Neuron (in vitro differentiated cells): ENCODE results near the gene PRKAB1.

Source experiments
- H2AFZ ChIP-seq: one replicate; pipeline ENCODE4 v1.6.1; 2013; ENCODE audit warnings: low read depth, mild to moderate bottlenecking, inconsistent platforms, low read length, moderate library complexity
- H3K27me3 ChIP-seq: one replicate; pipeline ENCODE4 v1.6.1; 2013; ENCODE audit warnings: low read length; ENCODE audit not compliant: insufficient read depth
- H3K36me3 ChIP-seq: one replicate; pipeline ENCODE4 v1.6.1; 2013; ENCODE audit warnings: low read length; ENCODE audit not compliant: insufficient read depth
- H3K4me1 ChIP-seq: one replicate; pipeline ENCODE4 v1.6.1; 2013; ENCODE audit warnings: low read length; ENCODE audit not compliant: insufficient read depth
- H3K4me3 ChIP-seq: 2 replicates; pipeline ENCODE4 v1.5.1; 2013; ENCODE audit warnings: mild to moderate bottlenecking, low read length, moderate library complexity
- H3K9me3 ChIP-seq: one replicate; pipeline ENCODE4 v1.6.1; 2013; ENCODE audit warnings: low read length

Gene PRKAB1

GRCh38 chr12:119682639-119683252, 14.8 kb downstream of the PRKAB1 start:
- H3K9me3 ChIP-seq, result no peaks in the 10 kb centered on the region
- no peaks in the 10 kb centered on the region for H3K4me1 ChIP-seq
- H3K36me3 ChIP-seq, result peaks cover 61% of the 10 kb centered on the region
- H3K4me3 ChIP-seq, result no peak overlapping the region
- H3K27me3 ChIP-seq, result no peaks in the 10 kb centered on the region
- no peak overlapping the region for H2AFZ ChIP-seq

- Histone ChIP-seq H3K27me3 (no peaks in the 10 kb centered on the region), H2AFZ (no peak overlapping the region), H3K4me1 (no peaks in the 10 kb centered on the region), H3K4me3 (no peak overlapping the region), H3K9me3 (no peaks in the 10 kb centered on the region), H3K36me3 (peaks cover 57% of the 10 kb centered on the region)
These were observed 15.5 kb downstream of the PRKAB1 start for GRCh38 chr12:119683413-119683812.

DNA sequence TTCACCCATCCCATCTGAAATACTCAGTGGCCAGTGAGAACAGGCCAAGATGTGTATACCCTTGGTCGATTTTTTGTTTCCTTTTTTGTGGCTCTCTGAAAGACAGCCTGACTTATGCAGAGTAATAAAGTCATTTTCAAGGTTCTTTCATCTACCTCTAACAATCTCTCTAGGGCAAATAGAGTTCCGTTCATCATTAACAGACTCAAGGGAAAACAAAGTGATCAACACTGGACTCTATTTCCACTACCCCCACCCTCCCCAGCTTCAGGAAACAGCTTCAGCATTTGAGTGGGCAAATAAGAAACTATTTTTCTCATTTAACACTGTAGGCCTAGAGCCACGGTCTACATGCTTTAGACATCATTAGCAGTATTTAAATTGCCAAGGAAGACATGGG, 15.9 kb downstream of the PRKAB1 start:
- Histone ChIP-seq H3K4me3 (no peak overlapping the region), H3K9me3 (no peaks in the 10 kb centered on the region), H2AFZ (no peak overlapping the region), H3K4me1 (no peaks in the 10 kb centered on the region), H3K36me3 (peaks cover 53% of the 10 kb centered on the region), H3K27me3 (no peaks in the 10 kb centered on the region)

DNA sequence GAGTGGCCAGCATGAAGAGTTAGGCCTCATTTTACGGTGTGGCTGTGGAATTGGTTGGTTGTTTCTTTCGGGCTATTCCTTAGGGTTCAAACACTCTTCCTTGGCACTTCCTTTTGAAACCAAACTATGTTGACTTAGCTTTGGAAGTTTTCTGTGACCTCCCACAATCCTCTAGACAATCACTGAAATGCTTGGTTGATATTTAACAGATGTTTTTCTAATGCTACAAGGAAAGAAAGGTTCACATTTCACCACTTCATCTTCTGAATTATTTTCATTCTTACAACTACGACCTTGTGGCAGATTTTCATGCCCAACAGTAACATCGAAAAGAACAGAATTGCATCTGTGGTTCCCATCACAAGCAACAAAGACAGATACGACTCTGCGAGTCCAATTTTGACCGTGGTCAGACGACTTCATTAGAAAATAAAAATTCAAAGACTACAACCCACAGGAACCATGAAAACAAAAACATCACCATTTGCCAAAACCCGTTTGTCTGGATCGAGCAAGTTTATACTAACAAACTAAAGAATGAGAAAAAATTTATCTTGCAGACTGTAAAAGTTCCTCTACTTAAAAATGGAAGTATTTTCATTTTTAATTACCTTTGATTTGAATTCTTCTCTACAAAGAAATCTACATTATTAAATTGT, 16.9 kb downstream of the PRKAB1 start:
- Histone ChIP-seq H3K36me3 (peaks cover 46% of the 10 kb centered on the region), H3K4me3 (no peak overlapping the region), H3K9me3 (no peaks in the 10 kb centered on the region), H2AFZ (no peak overlapping the region), H3K4me1 (no peaks in the 10 kb centered on the region), H3K27me3 (no peaks in the 10 kb centered on the region)

DNA sequence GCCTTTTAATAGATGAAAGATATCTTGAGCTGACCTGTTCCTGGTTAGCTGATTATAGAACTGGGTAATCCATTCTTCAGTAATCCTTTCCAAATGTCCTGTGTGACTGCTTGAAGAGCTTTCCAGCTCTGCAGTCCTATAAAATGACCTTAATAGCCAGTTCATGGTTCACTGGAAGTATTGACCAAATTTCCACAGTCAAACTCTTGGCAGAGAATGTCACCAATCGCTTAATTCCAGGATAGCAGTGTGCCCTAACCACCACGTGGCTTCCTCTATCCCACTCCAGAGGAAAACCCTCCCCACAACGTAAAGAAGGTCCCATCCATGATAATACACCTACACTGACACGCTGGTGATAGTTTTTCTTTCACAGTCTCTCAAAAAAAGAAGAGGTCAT, 17.4 kb downstream of the PRKAB1 start:
- Histone ChIP-seq H3K4me3 (no peak overlapping the region), H3K9me3 (no peaks in the 10 kb centered on the region), H3K27me3 (no peaks in the 10 kb centered on the region), H3K4me1 (no peaks in the 10 kb centered on the region), H2AFZ (no peak overlapping the region), H3K36me3 (peaks cover 45% of the 10 kb centered on the region)

DNA sequence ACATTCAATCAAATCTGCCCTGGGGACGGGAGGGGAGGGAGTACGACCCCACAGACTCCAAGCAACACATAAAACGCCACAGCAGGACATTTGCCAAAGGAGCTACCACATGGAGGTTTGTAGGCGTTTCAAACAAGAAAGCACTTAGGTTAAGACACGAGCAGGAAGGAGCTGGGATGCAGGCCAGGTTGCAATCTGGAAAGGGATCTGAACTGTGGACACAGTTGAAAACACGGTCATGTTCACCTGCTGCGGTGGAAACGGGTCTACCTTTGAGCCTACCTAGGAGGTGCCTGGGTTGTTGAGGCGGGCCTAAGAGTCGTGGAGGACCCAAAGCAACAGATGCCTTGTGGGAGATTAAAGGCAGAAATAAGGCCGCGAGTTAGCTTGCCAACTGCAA, 18.4 kb downstream of the PRKAB1 start:
- Histone ChIP-seq H3K4me1 (no peaks in the 10 kb centered on the region), H2AFZ (no peak overlapping the region), H3K4me3 (no peak overlapping the region), H3K27me3 (no peaks in the 10 kb centered on the region), H3K36me3 (peaks cover 35% of the 10 kb centered on the region), H3K9me3 (no peaks in the 10 kb centered on the region)

DNA sequence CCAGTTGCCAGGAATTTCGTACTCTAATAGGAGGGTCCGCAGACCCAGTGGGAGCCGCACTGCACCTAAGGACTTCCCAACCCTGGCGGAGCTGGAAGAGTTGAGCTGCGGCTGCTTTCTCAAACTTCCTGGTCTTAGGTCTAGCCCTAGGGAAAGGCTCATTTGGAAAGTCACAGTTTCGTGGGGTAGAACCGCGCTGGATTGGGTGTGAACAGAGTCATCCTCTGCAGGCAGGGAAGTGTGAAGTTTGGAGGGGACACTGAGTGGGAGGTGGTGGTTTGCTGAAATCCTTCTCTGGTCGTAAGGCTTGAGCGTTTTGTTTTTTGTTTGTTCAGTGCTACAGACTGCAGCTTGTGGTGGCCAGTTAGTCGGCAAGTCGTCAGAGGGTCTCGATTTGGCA, 18.8 kb downstream of the PRKAB1 start:
- H2AFZ ChIP-seq, result no peak overlapping the region
- H3K36me3 ChIP-seq, result peaks cover 32% of the 10 kb centered on the region
- H3K4me1 ChIP-seq, result no peaks in the 10 kb centered on the region
- H3K9me3 ChIP-seq, result no peaks in the 10 kb centered on the region
- H3K27me3 ChIP-seq, result no peaks in the 10 kb centered on the region
- no peak overlapping the region for H3K4me3 ChIP-seq

DNA sequence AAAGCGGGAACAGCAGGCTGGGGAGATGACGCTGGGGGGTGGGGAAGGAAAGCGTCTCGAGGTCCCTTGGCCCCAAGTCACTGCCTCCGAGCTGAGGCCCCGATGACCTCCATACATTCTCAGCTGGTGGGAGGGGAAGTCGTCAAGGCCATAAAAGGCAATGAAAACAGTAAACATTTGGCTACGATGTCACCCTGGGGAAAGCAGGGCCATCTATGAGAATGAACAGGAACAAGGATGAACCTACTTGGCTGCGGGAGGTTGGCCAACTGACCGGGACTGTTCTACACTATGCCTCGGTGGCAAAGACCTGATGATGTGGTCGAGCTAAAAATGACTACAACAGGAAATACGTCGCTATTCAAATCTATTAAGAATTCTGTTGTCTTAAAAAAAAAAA, 19.5 kb downstream of the PRKAB1 start:
- H3K4me3 ChIP-seq, result no peak overlapping the region
- no peaks in the 10 kb centered on the region for H3K9me3 ChIP-seq
- no peak overlapping the region for H2AFZ ChIP-seq
- H3K36me3 ChIP-seq, result peaks cover 26% of the 10 kb centered on the region
- no peaks in the 10 kb centered on the region for H3K27me3 ChIP-seq
- no peaks in the 10 kb centered on the region for H3K4me1 ChIP-seq

DNA sequence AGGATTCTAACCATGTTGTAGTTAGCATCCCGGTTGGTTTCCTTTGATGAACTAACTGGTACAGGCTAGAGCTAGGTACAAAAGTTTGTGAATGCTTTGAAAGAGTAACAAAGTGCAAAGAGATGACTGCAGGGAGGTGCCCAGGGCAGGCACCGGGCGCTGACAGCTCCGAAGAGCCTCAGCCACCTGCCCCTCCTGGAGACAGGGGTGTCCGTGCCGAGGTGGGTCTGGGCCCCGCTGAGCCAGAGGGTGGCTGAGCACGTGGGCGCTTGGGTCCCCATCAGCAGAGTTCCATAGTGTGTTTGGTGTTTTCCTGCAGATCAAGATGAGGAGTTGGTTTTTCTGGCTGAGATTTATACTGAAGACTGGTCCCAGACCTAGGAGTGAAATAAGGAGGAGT, 19.9 kb downstream of the PRKAB1 start:
- no peak overlapping the region for H3K4me3 ChIP-seq
- no peaks in the 10 kb centered on the region for H3K9me3 ChIP-seq
- peaks cover 26% of the 10 kb centered on the region for H3K36me3 ChIP-seq
- H3K27me3 ChIP-seq, result no peaks in the 10 kb centered on the region
- no peaks in the 10 kb centered on the region for H3K4me1 ChIP-seq
- H2AFZ ChIP-seq, result no peak overlapping the region

GRCh38 chr12:119689935-119690500, 22.1 kb downstream of the PRKAB1 start:
- no peaks in the 10 kb centered on the region for H3K27me3 ChIP-seq
- H3K9me3 ChIP-seq, result no peaks in the 10 kb centered on the region
- no peak overlapping the region for H3K4me3 ChIP-seq
- H3K36me3 ChIP-seq, result peaks cover 26% of the 10 kb centered on the region
- no peak overlapping the region for H2AFZ ChIP-seq
- H3K4me1 ChIP-seq, result no peaks in the 10 kb centered on the region

GRCh38 chr12:119691202-119691810, 23.4 kb downstream of the PRKAB1 start:
- H3K4me3 ChIP-seq, result no peak overlapping the region
- H3K36me3 ChIP-seq, result peaks cover 25% of the 10 kb centered on the region
- no peak overlapping the region for H2AFZ ChIP-seq
- no peaks in the 10 kb centered on the region for H3K9me3 ChIP-seq
- H3K4me1 ChIP-seq, result no peaks in the 10 kb centered on the region
- H3K27me3 ChIP-seq, result no peaks in the 10 kb centered on the region

DNA sequence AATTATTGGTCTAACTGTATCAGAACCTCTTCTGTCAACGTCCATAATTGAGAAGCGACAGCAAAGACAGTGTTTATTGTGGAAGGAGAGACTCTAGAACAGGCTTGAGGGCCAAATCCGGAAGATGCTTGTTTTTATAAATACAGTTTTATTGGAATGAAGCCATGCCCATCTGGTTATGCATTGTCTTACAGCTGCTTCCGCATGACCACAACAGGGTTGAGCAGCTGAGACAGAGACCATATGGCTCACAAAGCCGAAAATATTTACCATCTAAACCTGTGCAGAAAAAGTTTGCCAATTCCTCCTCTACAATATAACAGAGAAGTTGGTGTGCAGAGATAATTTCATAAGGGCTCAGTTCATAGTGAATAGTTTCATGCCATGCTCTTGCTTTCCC, 24.5 kb downstream of the PRKAB1 start:
- peaks cover 23% of the 10 kb centered on the region for H3K36me3 ChIP-seq
- no peaks in the 10 kb centered on the region for H3K27me3 ChIP-seq
- H3K4me3 ChIP-seq, result no peak overlapping the region
- no peaks in the 10 kb centered on the region for H3K4me1 ChIP-seq
- H2AFZ ChIP-seq, result no peak overlapping the region
- no peaks in the 10 kb centered on the region for H3K9me3 ChIP-seq

- no peaks in the 10 kb centered on the region for H3K4me1 ChIP-seq
- H3K4me3 ChIP-seq, result no peak overlapping the region
- no peaks in the 10 kb centered on the region for H3K27me3 ChIP-seq
- no peak overlapping the region for H2AFZ ChIP-seq
- H3K36me3 ChIP-seq, result peaks cover 24% of the 10 kb centered on the region
- H3K9me3 ChIP-seq, result no peaks in the 10 kb centered on the region
These were observed 25.1 kb downstream of the PRKAB1 start for GRCh38 chr12:119692997-119693396.
